DND-41 (cell line): ENCODE data around the gene IL1R2.

Source experiments
- EZH2 ChIP-seq: IDR thresholded peaks from 3 replicates; pipeline ENCODE4 v1.6.1; 2012; ENCODE audit warnings: borderline replicate concordance, low read depth, mild to moderate bottlenecking, moderate library complexity, low read length, inconsistent platforms; ENCODE audit not compliant: severe bottlenecking
- TF ChIP-seq, protein P1 (sequence below): IDR thresholded peaks from 2 replicates; pipeline ENCODE4 v1.5.1; 2012; ENCODE audit warnings: borderline replicate concordance, low read length, moderate library complexity, mild to moderate bottlenecking; ENCODE audit not compliant: poor library complexity, severe bottlenecking; ENCODE audit errors: extremely low read depth

DNA sequence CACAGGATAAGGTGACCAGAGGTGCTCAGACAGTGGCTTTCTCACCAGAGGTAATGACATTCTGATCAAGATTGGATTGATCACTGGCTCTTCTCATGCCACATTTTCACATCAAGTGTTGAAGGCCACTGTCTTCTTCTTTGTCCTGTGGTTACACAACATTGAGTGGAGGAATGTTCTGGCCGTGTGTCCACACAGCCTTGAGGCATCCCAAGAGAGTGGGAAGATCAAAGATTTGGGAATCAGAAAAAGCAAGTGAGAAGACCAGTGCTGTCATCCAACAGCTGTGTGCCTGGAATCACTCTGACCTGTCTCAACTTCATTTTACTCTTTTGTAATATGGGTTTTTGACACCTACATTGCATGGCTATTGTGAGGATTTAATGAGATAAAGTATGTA, 67.4 kb downstream of the IL1R2 start:
- TF ChIP-seq, protein P1, sequence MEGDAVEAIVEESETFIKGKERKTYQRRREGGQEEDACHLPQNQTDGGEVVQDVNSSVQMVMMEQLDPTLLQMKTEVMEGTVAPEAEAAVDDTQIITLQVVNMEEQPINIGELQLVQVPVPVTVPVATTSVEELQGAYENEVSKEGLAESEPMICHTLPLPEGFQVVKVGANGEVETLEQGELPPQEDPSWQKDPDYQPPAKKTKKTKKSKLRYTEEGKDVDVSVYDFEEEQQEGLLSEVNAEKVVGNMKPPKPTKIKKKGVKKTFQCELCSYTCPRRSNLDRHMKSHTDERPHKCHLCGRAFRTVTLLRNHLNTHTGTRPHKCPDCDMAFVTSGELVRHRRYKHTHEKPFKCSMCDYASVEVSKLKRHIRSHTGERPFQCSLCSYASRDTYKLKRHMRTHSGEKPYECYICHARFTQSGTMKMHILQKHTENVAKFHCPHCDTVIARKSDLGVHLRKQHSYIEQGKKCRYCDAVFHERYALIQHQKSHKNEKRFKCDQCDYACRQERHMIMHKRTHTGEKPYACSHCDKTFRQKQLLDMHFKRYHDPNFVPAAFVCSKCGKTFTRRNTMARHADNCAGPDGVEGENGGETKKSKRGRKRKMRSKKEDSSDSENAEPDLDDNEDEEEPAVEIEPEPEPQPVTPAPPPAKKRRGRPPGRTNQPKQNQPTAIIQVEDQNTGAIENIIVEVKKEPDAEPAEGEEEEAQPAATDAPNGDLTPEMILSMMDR: no peak
- TF ChIP-seq EZH2: no peak
